ENCODE data around the gene AMELY.
"Not testable (repeated sequence)": the region's sequence is repeated elsewhere in the genome, so short reads cannot be mapped to it uniquely, and the experiment has no call there.

AMELY gene

DNA sequence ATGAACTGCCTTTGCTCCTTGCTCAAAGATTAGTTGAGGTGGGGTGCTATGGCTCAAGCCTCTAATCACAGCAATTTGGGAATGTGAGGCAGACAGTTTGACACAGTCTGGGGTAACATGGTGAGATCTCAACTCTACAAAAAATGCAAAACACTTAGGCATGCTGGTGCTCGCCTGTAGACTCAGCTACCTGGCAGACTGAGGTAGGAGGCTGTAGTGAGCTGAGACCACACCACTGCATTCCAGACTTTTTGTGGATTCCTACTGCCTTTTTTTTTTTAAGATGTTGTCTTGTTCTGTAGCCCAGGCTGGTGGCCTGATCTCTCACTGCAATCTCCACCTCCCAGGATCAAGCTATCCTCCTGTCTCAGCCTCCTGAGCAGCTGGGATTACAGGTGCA is 4.0 kb downstream of the AMELY start:
- no peak for DNase-seq (ENCODE audit: low spot score)
- no peak overlapping the region for H3K27ac ChIP-seq
- H3K4me3 ChIP-seq: no peak overlapping the region
- TF ChIP-seq, protein P1, sequence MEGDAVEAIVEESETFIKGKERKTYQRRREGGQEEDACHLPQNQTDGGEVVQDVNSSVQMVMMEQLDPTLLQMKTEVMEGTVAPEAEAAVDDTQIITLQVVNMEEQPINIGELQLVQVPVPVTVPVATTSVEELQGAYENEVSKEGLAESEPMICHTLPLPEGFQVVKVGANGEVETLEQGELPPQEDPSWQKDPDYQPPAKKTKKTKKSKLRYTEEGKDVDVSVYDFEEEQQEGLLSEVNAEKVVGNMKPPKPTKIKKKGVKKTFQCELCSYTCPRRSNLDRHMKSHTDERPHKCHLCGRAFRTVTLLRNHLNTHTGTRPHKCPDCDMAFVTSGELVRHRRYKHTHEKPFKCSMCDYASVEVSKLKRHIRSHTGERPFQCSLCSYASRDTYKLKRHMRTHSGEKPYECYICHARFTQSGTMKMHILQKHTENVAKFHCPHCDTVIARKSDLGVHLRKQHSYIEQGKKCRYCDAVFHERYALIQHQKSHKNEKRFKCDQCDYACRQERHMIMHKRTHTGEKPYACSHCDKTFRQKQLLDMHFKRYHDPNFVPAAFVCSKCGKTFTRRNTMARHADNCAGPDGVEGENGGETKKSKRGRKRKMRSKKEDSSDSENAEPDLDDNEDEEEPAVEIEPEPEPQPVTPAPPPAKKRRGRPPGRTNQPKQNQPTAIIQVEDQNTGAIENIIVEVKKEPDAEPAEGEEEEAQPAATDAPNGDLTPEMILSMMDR (IDR thresholded peaks at IDR 0.05): no peak

- DNase-seq (ENCODE audit: low spot score); H3K27ac ChIP-seq; H3K4me3 ChIP-seq: not testable (repeated sequence)
Measured at GRCh38 chrY:6902116-6902515, 9.4 kb downstream of the AMELY start.

GRCh38 chrY:6895236-6895635 is 16.3 kb downstream of the AMELY start:
- TF ChIP-seq, protein P1 (IDR thresholded peaks at IDR 0.05): no peak
- no peak for DNase-seq (ENCODE audit: low spot score)
- Histone ChIP-seq H3K27ac (no peak overlapping the region), H3K4me3 (no peak overlapping the region)

DNA sequence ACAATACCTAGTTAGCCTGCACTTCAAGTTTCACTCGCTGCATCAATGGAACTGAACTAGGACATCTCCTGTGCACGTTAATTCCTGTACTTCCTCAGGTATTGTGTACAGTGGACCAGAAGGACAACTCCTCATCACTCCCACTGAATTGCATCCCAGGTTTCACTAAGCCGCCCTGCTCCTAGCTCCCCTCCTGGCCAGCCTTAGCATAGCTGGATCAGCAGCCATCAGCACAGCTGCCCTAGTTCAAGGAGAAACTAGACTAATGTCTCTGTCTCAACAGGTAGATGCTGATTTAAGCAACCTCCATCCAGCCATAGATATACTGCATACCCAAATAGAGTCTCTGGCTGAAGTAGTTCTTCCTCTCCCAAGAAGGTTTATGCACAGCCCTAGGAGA is 17.1 kb downstream of the AMELY start:
- no peak for DNase-seq (ENCODE audit: low spot score)
- no peak overlapping the region for H3K4me3 ChIP-seq
- no peak overlapping the region for H3K27ac ChIP-seq
- TF ChIP-seq, protein P1 (IDR thresholded peaks at IDR 0.05): no peak

DNA sequence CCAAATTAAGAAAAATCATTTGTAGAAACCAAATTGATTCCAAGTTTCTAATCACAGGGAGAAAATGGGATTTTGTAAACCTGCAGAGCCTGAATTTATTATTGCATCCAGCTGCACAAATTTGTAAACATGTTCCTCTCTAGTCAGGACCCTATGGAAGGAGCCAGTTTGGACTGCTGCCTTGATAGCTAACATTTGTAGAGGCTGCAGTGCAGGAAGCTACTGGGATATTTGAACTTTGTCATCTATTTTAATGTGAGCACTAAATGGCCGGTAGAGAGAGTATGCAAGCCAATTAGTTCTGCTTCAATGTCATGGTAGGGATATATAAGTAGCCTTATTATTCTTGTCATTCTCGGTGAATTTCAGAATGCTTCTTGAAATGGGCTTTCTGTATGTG is 62.2 kb downstream of the AMELY start:
- TF ChIP-seq, protein P1 (IDR thresholded peaks at IDR 0.05): no peak
- no peak overlapping the region for H3K27ac ChIP-seq
- H3K4me3 ChIP-seq: no peak overlapping the region
- no peak for DNase-seq (ENCODE audit: low spot score)

- not testable (repeated sequence) for H3K4me3 ChIP-seq; DNase-seq (ENCODE audit: low spot score); H3K27ac ChIP-seq
Measured at GRCh38 chrY:6842650-6843049, 68.9 kb downstream of the AMELY start.

All from coronary artery (tissue), 2 donors.